ENCODE results near the gene CMTM7.
"Not testable (repeated sequence)": the region's sequence is repeated elsewhere in the genome, so short reads cannot be mapped to it uniquely, and the experiment has no call there.

Gene CMTM7

DNA sequence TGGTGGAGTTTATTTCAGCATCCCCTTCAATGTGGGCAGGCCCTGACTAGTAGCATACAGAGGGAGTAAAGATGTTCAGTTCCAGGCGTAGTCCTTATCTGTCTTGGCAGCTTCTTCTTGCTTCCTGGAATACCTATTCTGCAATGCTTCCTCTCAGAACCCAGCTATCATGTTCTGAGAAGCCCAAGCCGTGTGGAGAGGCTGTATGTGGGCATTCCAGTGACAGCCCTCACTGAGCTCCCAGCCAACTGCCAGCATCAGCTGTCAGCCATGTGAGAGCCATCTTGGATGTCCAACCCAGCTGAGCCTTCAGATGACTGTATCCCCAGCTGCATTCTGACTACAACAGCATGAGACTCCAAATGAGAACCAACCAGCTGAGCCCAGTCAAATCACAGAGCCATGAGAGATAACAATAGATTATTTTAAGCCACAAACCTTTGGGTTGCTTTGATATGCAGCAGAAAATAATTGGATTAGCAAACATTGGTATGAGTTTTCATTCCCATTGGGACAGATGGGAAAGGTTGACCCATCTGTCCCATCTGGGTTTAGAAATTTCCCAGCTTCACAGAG lies 8.4 kb upstream of the CMTM7 start:
- peak; percentile 88 for DNase-seq

DNA sequence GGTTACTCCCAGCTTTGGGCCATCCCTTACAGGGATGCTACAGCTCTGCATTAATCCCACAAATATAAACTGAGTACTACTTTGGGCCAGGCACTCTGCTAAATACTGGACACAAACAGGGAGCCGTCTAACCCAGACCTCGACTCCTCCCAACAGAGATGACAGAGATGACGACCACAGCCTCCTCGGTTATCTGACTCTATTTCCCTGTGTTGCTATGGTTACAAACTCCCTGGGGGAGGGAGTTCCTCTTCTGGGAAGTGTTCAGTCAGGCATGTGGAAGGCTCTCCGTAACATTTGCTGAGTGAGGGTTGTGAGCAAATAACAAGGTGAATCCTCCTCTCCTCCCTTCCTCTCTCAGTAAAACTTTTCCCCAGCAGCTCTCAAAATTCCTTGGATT lies 6.7 kb upstream of the CMTM7 start:
- DNase-seq, result peak; percentile 63

DNA sequence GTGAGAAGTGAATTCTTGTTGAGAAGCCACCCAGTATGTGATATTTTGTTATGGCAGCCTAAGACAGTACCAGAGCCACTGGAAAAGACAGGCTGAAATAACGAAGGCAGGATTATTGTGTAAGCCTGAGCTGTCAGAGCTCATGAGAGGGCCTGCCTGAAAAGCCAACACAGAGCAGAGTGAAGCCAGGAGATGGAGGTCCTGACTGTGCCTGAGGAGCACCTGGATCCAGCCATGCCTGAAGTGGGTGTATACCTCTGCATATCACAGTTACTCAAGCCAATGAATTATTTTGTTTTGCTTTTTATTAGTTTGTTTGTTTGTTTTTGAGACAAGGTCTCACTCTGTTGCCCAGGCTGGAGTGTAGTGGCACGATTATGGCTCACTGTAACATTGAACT lies 4.1 kb upstream of the CMTM7 start:
- DNase-seq, result no peak

DNA sequence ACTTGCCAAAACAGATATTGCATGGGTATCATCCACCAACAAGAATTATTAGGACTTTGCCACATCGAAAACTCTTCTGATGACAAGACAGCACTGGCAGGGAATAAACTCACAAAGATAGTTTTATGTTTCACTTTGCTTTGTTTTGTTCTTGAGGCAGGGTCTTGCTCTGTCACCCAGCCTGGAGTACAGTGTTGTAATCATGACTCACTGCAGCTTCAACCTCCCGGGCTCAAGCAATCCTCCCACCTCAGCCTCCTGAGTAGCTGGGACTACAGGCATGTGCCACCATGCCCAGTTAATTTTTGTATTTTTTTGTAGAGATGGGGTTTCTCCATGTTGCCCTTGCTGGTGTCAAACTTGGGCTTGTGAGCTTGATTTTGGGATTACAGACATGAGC lies 2.1 kb upstream of the CMTM7 start:
- not testable (repeated sequence) for DNase-seq

DNA sequence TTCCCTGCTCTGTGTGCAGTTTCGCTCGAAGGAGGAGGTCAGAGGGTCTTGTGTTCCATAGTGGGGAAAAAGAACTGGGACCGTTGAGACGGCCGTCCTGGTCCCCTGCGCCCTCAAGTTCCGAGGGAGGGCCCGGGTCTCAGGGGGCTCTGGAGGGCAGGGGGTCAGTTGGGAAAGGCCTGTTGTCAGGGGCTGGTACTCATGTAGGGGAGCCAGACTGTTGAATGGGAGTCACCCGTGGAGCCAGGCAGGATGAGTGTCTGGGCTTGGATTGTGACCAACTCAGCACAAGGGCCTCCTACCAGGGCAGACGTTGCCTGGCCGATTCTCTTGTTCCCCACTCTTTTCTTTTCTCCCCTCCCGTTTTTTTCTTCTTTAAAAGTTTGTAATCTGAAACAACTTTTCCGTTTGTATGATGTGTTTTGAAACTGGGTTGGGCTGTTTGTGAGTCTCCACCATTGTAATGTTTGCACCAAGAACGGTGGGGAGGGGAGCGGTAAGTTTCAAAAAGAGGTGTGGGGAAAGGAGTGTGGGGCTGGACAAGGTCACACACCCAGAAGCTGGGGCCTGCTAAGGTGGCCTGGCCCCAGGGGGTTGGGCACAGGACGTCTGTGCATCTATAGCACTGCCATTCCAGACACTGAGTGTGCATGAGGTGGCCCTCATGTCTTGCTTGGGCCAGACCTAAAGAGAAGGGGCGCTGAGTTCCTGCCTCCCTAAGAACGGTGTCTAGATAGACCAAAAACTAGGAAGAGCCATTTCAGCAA lies 1.1 kb downstream of the CMTM7 start:
- DNase-seq, result peak; percentile 30

DNA sequence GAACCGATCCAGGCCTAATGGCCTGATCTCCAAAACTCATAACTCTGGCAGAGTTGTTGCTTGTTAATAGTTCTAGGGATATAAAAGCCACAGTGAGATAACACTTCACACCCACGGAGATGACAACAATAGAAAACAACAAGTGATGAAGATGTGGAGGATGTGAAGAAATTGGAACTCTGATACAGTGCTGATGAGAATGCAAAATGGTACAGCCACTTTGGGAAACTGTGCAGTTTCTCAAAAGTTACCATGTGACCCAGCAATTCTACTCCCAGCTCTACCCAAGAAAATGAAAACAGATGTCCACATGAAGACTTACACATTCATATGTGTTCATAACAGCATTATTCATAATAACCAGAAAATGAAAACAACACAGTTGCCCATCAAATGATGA lies 3.8 kb downstream of the CMTM7 start:
- peak; percentile 41 for DNase-seq

DNA sequence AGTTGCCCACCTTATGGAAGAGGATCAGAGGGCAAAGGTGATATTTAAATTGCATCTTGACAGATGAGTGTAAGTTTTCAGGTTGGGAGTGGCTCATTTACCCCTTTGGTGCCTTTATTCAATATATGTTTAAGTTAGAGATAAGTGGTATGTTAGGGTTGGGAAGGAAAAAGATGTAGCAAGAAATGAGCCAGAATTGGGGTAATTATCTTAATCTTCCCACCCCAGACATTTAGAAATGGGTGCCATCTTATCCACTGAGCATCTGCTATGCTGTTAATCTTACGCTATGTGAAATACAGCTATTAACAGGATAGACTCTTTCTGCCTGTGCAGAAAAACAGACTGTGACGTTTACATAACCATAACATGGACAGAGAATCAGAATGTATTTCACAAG lies 6.3 kb downstream of the CMTM7 start:
- peak; percentile 68 for DNase-seq

DNA sequence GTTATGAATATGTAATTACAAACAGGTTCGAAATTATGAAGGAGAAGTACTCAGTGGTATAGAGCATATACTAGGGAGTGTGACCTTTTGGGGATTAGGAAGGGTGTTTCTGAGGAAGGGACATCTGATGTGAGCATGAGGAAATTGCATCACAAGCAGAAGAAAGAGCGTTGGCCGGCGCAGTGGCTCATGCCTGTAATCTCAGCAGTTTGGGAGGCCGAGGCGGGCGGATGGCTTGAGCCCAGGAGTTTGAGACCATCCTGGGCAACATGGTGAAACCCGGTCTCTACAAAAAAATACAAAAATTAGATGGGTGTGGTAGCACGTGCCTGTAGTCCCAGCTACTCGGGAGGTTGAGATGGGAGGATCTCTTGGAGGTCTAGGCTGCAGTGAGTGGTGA lies 6.9 kb downstream of the CMTM7 start:
- no peak for DNase-seq

DNA sequence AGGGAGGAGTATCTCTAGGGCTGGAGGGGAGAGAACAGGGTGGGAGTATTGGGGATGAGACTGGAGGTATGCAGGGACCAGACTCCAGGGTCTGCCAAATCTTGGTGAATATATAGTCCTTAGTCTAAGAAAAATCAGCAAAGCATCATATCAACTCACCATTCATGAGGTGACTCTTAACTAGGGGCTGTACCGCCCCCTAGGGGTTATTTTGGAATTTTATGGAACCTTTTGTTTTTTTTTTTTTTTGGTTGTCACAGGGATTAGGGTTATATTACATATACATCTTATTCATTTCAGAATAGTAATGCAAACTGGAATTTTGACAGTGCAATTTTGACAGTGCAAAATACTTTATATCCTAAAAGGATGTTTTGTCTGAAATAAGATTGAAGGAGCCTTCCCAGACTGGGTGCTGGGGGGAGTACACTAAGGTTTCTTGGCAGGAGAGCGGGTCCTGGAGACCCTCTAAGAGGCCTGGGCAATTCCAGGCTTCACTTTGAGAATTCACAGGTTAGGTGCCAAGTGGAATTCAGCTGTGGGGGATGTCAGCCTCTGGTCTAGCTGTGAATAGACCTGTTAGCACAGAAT lies 7.5 kb downstream of the CMTM7 start:
- DNase-seq, result peak; percentile 88

DNA sequence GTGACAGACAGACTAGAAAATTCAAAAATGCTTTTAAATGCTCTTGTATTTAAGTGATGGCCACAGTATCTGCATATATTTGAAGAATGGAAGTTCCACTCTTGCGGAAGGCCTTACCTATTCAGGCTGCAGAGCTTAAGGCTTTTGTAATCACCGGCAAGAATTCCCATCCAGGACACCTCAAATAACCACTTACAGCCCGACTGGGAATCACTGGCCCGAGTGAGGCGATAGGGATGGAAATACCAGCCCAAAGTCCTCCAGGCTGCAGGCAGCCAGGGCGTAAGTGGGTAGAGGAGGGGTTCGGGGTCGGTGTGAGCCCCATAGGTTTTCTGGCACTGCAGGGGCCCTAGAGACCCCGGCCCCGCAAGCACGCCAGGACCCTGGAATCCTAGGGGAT lies 9.5 kb downstream of the CMTM7 start:
- peak; percentile 28 for DNase-seq

DNA sequence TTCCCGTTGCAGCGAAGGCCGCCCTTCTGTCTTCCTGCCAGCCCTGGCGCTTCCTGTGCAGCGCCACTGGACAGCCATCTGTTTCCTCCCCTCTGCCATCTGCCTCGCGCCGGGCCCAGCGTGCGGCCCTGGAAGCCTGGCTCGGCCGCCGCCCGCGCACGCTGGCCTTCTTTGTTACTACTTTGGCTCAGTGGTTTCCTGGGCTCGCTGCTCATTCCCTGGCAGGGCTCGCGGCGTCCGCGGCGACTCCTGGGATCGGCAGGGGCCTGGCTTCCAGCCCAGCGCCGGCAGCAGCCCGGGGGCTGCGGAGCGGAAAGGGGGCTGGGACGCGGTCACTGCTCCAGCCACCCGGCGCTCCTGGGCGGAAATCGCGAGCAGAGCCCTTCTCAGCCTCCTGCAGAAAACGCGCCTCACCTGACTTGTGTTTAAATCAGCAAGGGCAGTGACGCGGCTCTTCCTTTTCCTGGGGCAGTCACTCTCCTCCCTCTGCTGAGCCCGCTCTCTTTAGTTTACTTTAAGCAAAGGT lies 10.0 kb downstream of the CMTM7 start:
- DNase-seq, result peak; percentile 63

DNA sequence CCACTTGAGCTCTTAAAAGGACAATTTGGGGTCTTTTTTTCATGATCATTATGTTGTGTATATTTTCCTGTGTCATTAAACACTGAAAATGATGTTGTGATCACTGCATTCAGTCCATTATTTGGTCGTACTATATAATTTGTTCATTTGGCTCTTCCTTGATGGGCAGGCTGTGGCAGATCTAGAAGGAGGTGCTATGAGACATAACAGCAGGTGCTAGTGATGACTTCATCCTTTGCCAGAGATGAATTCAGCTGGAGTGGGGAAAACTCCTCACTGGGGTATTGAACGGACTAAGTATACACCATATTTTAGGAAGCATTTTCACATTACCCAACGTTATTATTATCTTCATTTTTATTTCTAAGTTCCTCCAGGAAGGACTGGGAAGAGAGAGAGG lies 12.0 kb downstream of the CMTM7 start:
- no peak for DNase-seq

DNA sequence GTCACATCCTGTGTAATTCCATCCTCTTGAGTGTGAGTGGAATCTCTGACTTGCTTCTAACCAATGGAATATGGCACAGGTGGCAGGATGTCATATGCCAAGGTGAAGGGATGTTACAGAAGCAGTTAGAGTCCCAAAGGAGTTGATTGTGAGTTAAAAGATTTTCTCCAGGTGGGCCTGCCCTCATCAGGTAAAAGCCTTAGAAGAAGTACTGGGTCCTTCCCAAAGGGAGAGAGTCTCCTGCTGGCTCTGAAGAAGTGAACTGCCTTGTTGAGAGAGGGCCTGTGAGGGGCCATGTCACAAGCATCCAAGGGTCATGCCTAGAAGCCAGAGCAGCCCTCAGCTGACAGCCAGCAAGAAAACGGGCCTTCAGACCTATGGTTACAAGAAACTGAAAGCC lies 13.1 kb downstream of the CMTM7 start:
- no peak for DNase-seq

DNA sequence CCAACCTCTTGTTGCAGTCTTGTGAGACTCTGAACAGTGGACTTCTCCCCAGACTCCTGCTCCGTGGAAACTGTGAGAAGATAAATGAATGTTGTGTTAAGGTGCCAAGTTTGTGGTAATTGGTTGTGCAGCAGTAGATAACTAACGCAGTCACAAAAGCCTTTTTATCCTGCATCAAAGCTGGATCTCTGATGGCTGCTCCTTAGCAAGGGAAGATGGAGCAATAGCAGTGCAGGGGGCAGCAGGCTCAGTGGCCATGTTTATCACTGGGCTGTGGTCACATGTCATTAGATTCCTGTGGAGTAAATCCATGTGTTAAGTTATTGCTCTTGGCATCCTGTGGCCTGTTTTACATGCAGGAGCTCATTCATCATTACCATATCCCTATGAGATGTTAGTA lies 13.5 kb downstream of the CMTM7 start:
- DNase-seq, result peak; percentile 64

DNA sequence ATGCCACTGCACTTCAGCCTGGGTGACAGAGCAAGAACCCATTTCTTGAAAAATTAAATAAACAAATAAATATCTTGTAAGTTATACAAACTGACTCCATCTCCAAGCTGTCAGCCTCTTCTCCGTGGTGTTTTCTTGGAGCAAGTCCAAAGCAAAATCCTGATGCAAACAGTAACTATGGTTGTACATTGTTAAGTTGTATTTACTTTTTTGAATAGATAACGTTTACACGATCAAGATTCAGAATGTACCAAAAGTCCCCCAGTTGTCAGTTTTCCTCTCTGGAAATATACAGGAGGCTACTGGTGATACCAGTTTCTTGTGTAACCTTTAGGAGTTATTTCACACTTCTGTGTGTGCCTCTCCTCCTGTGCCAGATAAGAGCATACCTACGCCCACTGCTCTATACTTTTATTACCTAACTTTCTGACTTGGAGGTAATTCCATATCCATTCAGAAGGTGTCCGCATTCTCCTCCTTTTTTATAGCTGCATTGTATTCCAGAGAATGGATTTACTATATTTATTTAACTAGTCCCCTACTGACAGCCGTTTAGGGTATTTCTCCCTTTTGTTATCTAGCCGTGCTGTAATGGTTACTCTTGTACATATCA lies 14.2 kb downstream of the CMTM7 start:
- DNase-seq, result no peak

DNA sequence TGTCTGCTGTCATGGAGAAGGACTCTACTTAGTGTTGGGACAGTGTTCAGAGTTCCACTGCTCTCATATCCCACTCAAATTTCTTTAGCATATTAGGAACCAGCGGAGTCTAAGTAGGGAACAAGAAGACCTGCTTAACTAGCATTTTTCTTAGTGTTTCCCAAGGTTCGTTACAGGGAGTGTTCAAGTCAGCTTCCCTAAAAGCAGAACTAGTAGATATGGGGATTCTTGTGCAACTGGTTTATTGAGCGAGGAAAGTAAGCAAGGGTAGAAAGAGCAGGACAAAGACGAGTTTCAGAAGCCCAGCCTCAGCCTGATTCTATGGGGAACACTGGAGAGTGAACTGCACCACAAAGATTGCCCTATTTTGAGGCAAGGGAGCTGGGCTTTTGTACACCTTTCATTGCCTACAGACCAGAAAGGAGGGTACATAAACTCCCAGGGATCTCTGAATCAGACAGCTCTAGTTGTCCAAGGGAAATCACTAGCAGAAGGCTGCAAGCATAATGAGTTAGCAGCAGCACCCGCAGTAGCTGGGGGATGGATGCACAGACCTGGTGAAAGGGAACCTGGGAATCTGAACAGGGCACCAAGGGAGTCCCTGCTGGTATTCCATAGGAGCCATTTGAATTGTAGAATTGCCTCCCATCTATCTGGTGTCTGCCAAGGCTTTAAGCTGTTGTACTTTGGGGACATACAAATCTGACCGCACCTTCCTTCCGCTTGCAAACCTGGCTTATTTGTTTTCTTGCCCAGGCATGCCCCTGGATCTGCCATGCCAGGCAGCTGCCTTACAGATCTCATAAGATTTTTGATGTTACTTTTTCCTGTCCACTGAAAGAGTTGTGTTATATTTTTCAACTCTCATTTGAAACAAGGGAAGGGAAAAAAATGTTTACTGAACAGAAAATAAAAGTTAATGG lies 15.1 kb downstream of the CMTM7 start:
- DNase-seq, result no peak

DNA sequence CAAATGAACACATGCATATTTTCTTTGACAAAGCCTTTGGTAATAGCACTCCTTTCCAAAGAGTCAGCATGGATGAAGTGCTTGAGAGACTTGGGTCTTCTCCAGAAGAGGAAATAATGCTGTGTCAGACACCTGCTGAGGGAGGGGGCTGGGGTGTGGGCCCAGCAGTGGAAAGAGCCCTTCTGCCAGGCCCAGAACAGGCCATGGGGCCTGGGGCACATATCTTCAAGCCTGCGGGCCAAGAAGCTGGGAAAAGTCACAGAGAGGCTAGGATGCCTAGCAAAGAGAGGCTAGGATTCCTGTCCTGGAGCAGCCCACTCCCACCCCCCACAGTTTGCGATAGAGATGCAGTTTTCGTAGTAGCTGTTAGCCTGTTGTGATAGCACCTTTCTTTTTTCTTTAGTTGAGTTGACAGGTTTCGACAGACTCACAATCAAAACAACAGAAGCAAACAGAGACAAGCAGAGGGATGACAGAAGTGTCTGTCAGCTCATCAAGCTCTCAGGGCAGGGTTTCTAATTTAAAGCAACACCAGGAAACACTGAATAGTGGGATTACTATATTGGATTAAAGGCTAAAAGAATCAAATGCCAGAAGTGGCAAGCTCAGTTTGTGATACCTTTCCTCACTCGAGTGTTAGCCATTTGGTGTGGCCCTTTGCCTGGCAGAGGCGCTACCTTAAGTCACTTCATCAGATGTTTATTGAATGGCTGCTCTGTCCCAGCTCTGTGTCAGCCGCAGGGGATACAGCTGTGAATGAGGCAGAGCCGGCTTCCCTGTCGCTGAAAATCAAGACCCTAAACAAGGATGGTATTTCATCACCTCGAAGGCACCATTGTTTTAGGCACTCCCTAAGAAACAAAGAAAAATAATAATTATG lies 19.0 kb downstream of the CMTM7 start:
- DNase-seq, result no peak

DNA sequence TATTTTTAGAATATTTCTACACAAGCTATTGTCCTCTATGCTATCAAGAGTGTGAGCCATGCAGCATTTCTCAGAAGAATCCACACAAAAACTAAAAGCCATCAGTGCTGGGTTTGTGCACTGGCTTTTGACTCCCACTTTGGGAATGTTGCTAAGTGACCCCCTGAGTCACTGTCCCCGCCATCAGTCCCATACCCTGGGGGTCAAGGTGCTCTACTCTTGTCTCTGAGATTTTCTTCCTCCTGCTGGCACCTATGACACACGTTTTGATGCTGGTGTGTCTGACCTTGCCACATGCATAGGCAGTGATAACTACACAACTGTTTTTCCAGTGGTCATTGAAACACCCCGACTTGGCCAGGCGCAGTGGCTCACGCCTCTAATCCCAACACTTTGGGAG lies 19.8 kb downstream of the CMTM7 start:
- DNase-seq, result no peak

DNA sequence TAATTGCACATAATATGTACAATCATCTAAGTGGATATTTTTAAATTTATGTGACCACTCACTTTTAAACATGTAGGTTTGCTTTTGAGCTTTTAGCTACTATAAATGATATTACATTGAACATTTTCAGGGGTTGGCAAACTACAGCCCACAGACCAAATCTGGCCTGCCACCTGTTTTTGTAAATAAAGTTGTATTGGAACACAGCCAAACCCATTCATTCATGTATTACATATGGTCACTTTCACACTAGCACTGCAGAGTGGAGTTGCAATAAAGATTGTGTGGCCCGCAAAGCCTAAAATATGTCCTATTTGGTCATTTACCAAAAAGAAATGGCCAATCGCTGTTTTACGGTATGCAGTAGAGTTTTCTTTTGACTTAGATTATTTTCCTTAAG lies 21.2 kb downstream of the CMTM7 start:
- no peak for DNase-seq

DNA sequence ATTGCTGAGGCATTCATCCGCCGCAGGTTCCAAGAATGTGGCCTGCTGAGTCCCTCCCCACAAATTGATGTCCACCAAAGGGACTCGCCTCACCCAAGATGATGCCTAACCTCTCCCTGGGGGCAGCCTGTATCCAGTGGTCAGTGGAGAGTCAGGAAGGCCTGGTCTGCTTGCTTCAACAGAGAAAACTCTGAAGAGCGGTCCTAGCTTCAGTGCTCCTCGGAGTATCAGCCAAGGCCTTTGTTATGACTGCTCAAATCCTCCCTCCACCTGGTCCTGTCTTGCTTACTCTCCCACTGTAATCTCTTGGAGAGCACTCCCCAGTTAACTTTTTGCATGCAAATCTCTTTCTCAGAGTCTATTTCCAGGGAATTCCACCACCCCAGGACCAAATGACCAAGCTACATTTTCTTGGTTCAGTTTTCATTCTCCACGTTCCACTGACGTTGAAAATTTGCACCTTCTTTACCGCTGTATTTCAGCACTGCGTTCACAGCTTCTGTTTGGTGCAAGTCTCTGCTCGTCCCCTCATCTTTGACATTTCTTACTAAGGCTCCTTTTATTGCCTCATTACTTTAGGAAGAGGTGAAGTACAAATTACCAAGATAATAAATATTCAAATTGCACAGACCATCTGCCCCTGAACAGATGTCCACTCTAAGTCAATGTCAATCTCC lies 22.3 kb downstream of the CMTM7 start:
- no peak for DNase-seq
